Measurements from ENCODE around the gene SMC1B.
A peak's percentile ranks its signal among the peaks of the same experiment; 100 is the strongest.
"Not testable (repeated sequence)": the region's sequence is repeated elsewhere in the genome, so short reads cannot be mapped to it uniquely, and the experiment has no call there.

Gene SMC1B

DNA sequence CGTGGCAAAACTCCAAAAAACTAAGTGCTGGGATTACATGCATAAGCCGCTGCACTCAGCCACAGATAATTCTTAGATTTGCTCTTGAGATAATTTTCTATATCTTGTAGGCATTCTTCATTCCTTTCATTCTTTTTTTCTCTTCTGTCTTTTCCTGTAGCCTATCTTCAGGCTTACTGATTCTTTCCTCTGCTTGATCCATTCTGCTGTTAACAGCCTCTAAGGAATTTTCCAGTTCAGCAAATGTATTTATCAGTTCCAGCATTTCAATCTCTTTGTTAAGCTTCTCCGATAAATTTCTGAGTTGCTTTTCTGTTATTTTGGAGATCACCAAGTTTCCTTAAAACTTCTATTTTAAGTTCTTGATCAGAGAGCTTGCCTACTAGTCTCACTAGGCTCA lies 46.7 kb downstream of the SMC1B start:
- no peak for ATAC-seq (replicated peaks)
- Mint-ChIP-seq H3K4me1 (no peaks in the 10 kb centered on the region), H3K36me3 (peaks cover 4 to 6% of the 10 kb centered on the region in 2 donors), H3K4me3 (no peak overlapping the region), H3K27me3 (peaks cover 8 to 23% of the 10 kb centered on the region in 2 donors), H3K9me3 (peaks cover 6 to 8% of the 10 kb centered on the region in 2 donors), H3K27ac (no peak overlapping the region)
- no peak for DNase-seq

DNA sequence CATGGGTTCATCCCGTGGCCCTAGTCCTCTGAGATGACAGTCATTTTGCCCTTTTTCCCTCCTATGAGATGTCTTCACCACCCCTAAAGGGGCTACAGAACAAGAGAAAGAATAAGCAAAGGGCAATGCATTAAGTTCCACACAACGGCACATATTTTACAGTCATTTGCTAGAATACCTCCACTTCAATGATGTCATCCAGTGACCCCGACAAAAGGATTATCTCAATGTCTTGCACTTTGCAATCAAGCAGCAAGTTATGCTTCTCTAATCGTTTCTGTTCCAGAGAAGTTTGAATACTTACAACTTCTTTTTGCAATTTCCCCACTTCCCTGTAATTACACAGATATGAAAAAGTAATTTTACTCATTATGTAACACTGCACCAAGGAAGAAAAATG lies 53.8 kb downstream of the SMC1B start:
- H3K27ac Mint-ChIP-seq, result no peak overlapping the region
- H3K4me1 Mint-ChIP-seq, result no peaks in the 10 kb centered on the region
- peaks cover 0 to 2% of the 10 kb centered on the region in 2 donors for H3K36me3 Mint-ChIP-seq
- ATAC-seq (replicated peaks) (no peak), DNase-seq (no peak)
- no peaks in the 10 kb centered on the region for H3K9me3 Mint-ChIP-seq
- peaks cover 0 to 8% of the 10 kb centered on the region in 2 donors for H3K27me3 Mint-ChIP-seq
- no peak overlapping the region for H3K4me3 Mint-ChIP-seq

DNA sequence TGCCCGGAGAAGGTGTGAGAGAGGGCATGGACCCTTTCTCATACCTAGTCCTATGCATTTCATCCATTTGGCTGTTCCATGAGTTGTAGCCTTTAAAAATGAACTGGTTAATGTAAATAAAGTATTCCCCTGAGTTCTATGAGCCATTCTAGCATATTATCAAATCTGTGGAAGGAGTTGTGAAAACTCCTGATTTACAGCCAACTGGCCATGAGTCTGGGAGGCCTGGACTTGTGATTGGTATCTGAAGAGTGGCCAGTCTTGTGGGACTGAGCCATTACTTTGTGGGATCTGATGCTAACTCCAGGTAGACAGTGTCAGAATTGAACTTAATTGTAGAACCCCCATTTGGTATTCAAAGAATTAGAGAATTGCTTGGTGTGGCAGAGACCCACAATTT lies 55.3 kb downstream of the SMC1B start:
- Mint-ChIP-seq H3K27me3 (peaks cover 0 to 6% of the 10 kb centered on the region in 2 donors), H3K4me1 (no peaks in the 10 kb centered on the region), H3K9me3 (no peaks in the 10 kb centered on the region), H3K4me3 (no peak overlapping the region), H3K36me3 (peaks cover 0 to 2% of the 10 kb centered on the region in 2 donors), H3K27ac (no peak overlapping the region)
- DNase-seq (no peak), ATAC-seq (replicated peaks) (no peak)

DNA sequence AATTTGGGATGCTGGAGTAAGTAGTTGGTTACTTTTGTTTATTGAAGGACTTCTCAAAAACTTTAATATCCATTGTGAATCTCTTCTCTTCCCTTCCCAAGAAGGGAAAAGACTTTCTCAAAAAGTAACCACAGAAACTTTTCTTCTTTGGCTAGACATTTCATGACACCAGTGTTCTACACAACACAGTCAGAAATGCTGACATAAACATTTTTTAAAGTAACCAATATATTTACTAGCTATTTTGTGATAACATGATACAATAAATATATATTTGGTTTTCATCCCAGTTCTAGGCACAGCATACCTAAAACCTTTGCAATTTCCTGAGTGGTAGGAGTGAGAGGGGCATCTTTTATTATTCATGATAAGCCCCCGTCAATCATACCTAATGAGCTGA lies 55.9 kb downstream of the SMC1B start:
- DNase-seq, result no peak
- Mint-ChIP-seq H3K36me3 (peaks cover 0 to 2% of the 10 kb centered on the region in 2 donors), H3K27ac (no peak overlapping the region), H3K9me3 (no peaks in the 10 kb centered on the region), H3K27me3 (peaks cover 0 to 5% of the 10 kb centered on the region in 2 donors), H3K4me1 (no peaks in the 10 kb centered on the region), H3K4me3 (no peak overlapping the region)
- no peak for ATAC-seq (replicated peaks)

DNA sequence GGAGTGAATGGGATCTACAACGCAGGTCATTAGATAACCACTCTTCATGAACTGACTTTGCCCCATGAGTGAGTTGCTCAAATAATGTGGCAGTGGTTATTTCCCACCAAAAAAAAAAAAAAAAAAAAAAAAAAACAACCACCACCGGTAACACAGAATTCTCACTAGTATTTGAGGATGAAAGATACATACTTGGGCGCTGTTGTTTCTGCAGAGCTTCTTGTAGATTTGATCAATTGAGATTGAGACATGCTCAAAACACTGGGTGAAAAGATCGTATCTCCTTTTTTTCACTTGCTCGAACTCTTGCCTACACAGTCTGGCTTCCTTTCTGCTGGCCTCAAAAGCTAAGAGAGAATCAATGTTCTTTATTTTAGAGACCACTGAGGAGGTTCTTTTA lies 59.6 kb downstream of the SMC1B start:
- Mint-ChIP-seq H3K4me3 (no peak overlapping the region), H3K27ac (no peak overlapping the region), H3K4me1 (no peaks in the 10 kb centered on the region), H3K27me3 (no peaks in the 10 kb centered on the region), H3K9me3 (no peaks in the 10 kb centered on the region), H3K36me3 (peaks cover 0 to 6% of the 10 kb centered on the region in 2 donors)
- ATAC-seq (replicated peaks) (no peak), DNase-seq (no peak)

DNA sequence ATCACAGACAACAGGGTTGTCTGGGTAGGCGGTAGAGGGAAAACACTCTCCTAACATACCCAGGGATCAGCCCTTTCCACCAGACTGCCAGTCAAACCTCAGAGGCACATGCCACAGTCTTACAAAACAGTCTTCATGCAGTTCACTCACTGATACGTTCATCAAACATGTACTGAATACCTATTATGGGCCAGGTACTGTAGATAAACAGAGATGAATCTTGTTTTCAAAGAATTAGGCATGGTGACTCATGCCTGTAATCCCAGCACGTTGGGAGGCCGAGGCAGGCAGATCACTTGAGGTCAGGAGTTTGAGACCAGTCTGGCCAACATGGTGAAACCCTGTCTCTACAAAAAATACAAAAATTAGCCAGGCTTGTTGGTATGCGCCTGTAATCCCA lies 60.6 kb downstream of the SMC1B start:
- H3K9me3 Mint-ChIP-seq; H3K4me3 Mint-ChIP-seq; DNase-seq; ATAC-seq (replicated peaks); H3K36me3 Mint-ChIP-seq; H3K27me3 Mint-ChIP-seq; H3K4me1 Mint-ChIP-seq; H3K27ac Mint-ChIP-seq: not testable (repeated sequence)

DNA sequence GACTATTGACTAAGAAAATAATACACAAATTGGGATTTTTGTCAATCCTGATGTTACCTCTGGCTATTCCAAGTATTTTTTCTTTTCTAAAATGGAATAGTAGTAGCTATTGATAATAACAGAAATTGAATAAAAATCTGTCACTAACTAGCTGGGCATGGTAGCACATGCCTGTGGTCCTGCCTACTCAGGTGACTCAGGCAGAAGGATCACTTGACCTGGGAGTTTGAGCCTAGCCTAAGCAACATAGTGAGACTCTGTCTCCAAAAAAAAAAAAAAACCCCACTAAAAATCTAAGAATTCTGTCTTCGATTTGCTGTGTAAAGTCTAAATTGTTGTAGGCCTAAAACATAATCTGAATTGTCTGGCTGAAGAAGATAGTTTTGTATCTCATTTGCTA lies 61.4 kb downstream of the SMC1B start:
- H3K4me1 Mint-ChIP-seq, result no peaks in the 10 kb centered on the region
- H3K9me3 Mint-ChIP-seq, result no peaks in the 10 kb centered on the region
- H3K27ac Mint-ChIP-seq, result no peak overlapping the region
- no peak for ATAC-seq (replicated peaks)
- no peaks in the 10 kb centered on the region for H3K27me3 Mint-ChIP-seq
- peaks cover 3 to 9% of the 10 kb centered on the region in 2 donors for H3K36me3 Mint-ChIP-seq
- DNase-seq, result no peak
- H3K4me3 Mint-ChIP-seq, result no peak overlapping the region

DNA sequence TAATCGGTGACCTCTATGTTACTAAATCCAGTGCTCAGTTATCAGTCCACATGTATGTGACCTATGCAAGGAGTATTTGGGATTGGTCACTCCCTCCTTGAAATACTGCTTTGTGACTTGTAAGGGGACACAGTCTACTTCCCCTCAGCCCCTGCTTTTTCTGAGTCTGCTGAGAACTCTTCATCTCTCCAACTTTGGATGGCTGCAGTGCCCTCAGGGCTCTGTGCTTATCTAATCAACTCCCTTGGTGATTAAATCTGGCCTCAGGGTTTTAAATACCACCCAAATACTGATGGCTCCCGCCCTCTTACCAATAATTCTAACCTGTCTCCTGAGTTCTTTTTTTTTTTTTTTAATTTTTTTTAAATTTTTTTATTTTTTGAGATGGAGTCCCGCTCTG lies 63.5 kb downstream of the SMC1B start:
- DNase-seq, result no peak
- H3K9me3 Mint-ChIP-seq, result no peaks in the 10 kb centered on the region
- no peak overlapping the region for H3K27ac Mint-ChIP-seq
- no peaks in the 10 kb centered on the region for H3K27me3 Mint-ChIP-seq
- H3K36me3 Mint-ChIP-seq, result peaks cover 9 to 16% of the 10 kb centered on the region in 2 donors
- no peaks in the 10 kb centered on the region for H3K4me1 Mint-ChIP-seq
- H3K4me3 Mint-ChIP-seq, result no peak overlapping the region
- no peak for ATAC-seq (replicated peaks)

DNA sequence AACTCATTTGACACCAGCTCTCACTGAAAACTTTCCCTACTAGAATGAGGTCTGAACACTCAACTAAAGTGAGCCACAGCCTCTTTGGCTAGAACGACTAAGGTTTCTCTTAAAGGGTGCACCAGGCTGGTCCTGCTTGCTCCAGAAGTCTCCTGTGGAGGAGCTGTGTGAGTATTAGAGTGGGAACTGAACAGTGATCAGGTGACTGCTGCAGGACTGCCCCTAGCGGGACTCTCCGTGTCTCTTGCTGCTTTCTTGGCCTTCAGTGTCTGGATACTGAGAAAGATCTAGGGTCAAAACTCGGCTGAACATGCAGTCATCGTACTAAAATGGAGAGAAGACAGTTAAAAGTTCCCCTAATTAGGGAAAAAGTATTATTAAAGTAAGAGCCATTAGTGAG lies 69.1 kb downstream of the SMC1B start:
- Mint-ChIP-seq H3K4me3 (no peak overlapping the region), H3K9me3 (no peaks in the 10 kb centered on the region), H3K27ac (no peak overlapping the region), H3K36me3 (peaks cover 17 to 40% of the 10 kb centered on the region in 2 donors), H3K27me3 (no peaks in the 10 kb centered on the region), H3K4me1 (peaks cover 2 to 6% of the 10 kb centered on the region in 2 donors)
- DNase-seq, result no peak
- no peak for ATAC-seq (replicated peaks)

DNA sequence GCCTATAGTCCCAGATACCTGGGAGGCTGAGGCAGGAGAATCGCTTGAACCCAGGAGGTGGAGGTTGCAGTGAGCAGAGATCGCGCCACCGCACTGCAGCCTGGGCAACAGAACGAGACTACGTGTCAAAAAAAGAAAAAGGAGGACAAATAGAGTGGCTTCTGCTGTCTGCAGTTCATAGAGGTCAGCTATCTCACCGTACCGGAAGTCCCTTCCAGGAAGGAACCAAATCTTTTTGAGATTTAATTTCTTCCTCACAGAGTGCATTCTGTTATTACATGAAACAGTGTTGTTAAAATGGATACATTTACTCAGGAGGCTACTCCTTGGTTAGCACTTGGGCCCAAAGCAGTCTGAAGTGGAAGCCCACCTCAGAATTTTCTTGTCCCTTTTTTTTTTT lies 70.3 kb downstream of the SMC1B start:
- Mint-ChIP-seq H3K4me1 (peaks cover 2 to 6% of the 10 kb centered on the region in 2 donors), H3K9me3 (no peaks in the 10 kb centered on the region), H3K36me3 (peaks cover 21 to 45% of the 10 kb centered on the region in 2 donors), H3K4me3 (no peak overlapping the region), H3K27me3 (no peaks in the 10 kb centered on the region), H3K27ac (no peak overlapping the region)
- DNase-seq (no peak), ATAC-seq (replicated peaks) (no peak)

DNA sequence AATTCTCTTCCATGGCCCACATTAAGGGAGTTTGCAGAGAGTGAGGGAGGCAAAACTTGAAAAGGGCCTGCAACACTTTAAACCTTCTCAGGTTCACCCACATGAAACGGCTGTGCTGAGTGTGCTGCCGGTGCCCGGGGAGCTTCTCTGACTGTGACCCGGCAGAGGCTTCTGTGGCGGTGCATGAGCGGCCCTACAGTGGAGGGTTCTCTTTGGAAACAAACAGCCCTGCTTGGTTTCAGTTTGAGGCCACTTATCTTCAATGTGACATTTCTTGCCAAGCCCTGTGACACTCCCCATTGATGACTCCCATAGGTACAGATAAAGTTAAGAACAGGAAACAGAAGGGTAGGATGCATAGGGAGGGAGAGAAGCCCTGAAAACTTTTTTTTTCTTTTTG lies 71.9 kb downstream of the SMC1B start:
- Mint-ChIP-seq H3K4me1 (peaks cover 2 to 6% of the 10 kb centered on the region in 2 donors), H3K4me3 (no peak overlapping the region), H3K36me3 (peaks cover 26 to 53% of the 10 kb centered on the region in 2 donors), H3K27me3 (no peaks in the 10 kb centered on the region), H3K27ac (peak overlapping the region; percentile 77), H3K9me3 (no peaks in the 10 kb centered on the region)
- ATAC-seq (replicated peaks) (peak in 1 of 2 donors; percentile 27), DNase-seq (no peak)

DNA sequence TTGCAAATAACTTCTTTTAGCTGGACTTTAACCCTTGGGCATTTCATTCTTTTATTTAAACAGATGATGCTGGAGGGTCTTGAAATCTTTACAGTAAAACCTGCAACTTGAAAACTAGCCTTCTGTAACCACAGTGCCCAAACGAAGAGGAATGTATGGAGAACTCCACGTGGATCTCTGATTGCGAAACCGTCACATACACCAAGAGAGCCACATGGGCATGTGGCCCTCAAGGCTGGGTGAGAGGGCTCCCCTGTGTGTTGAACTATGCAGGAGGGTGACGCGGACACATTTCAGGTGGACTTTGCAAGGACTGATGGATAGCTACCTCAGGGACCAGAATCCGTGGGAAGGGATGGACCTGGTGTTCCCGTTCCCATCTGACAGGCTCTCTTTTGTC lies 73.1 kb downstream of the SMC1B start:
- H3K27ac Mint-ChIP-seq, result no peak overlapping the region
- H3K27me3 Mint-ChIP-seq, result no peaks in the 10 kb centered on the region
- peaks cover 2 to 6% of the 10 kb centered on the region in 2 donors for H3K4me1 Mint-ChIP-seq
- H3K36me3 Mint-ChIP-seq, result peaks cover 34 to 60% of the 10 kb centered on the region in 2 donors
- H3K4me3 Mint-ChIP-seq, result no peak overlapping the region
- H3K9me3 Mint-ChIP-seq, result no peaks in the 10 kb centered on the region
- ATAC-seq (replicated peaks) (no peak), DNase-seq (no peak)

DNA sequence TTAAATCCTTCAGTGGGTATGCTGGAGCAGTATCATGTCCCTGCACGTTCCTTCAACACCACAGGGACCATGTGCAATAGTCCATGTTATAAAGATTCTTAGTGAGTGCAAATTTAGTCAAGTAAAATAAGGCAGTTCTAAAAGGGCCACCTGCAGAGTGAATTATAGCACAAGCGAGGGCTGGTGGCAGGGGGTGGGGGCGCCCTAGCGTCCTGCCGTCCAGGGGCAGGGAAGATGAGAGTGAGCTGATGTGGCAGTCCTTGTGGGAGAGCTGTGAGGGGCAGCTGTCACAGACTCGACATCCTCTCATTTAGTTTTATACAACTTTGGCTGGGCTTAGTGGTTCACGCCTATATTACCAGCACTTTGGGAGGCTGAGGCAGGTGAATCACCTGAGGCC lies 74.6 kb downstream of the SMC1B start:
- Mint-ChIP-seq H3K9me3 (no peaks in the 10 kb centered on the region), H3K27ac (no peak overlapping the region), H3K36me3 (peaks cover 38 to 64% of the 10 kb centered on the region in 2 donors), H3K4me1 (no peaks in the 10 kb centered on the region), H3K27me3 (no peaks in the 10 kb centered on the region), H3K4me3 (no peak overlapping the region)
- DNase-seq, result no peak
- no peak for ATAC-seq (replicated peaks)

DNA sequence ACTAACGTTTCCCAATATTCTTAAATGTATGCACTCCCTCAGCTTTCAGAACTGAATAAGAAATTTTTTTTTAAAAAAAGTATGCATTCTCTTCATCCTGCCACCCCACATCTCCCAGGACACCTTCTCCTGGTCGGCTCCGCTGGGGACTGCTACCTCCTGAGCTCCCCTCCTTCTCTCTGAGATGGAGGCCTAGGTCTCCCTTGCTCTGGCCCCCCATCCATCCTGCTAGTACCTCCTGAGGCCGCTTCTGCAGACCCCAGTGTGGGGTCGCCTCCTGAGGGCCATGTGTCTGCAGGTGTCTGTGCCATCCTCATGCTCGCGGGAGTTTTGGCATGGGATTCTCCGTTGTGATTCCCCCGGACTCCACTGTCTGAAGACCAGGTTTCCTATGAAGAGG lies 75.9 kb downstream of the SMC1B start:
- Mint-ChIP-seq H3K9me3 (no peaks in the 10 kb centered on the region), H3K27me3 (no peaks in the 10 kb centered on the region), H3K4me3 (no peak overlapping the region), H3K4me1 (no peaks in the 10 kb centered on the region), H3K27ac (no peak overlapping the region), H3K36me3 (peaks cover 40 to 67% of the 10 kb centered on the region in 2 donors)
- DNase-seq, result no peak
- ATAC-seq (replicated peaks), result no peak

DNA sequence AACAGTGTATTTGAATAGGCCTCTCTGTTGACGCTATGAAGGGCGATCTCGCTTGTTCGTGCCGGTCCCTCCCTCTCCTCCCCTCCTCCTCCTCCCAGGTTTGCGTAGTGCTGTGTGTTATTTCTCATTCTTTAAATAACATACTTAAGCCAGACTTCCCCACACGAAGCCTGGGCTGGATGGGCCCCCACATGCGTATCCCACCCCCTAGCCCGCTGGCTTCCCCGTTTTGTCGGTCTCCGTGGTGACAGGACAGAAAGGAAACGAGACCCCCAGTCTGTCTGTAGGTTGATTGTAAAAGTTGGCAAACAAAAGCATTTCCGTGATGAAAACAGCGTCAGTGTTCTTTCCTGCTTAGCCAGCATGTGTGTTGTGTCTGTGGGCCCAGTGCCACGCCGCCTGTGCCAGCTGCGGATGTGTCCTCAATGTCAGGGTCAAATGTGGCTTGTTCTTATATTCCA lies 76.4 kb downstream of the SMC1B start:
- DNase-seq, result no peak
- Mint-ChIP-seq H3K4me1 (no peaks in the 10 kb centered on the region), H3K9me3 (no peaks in the 10 kb centered on the region), H3K27ac (no peak overlapping the region), H3K27me3 (no peaks in the 10 kb centered on the region), H3K4me3 (no peak overlapping the region), H3K36me3 (peaks cover 40 to 72% of the 10 kb centered on the region in 2 donors)
- ATAC-seq (replicated peaks), result no peak

All from stimulated activated naive B cell treated with anti-CD40 and anti-IgM and Interleukin-4, amounts not matched to agents 10 μg/mL and 1 μg/mL and 100 μg/mL, for 72 hours (primary cell).